Measurements from ENCODE around the gene TNRC6C.

The TNRC6C gene

DNA sequence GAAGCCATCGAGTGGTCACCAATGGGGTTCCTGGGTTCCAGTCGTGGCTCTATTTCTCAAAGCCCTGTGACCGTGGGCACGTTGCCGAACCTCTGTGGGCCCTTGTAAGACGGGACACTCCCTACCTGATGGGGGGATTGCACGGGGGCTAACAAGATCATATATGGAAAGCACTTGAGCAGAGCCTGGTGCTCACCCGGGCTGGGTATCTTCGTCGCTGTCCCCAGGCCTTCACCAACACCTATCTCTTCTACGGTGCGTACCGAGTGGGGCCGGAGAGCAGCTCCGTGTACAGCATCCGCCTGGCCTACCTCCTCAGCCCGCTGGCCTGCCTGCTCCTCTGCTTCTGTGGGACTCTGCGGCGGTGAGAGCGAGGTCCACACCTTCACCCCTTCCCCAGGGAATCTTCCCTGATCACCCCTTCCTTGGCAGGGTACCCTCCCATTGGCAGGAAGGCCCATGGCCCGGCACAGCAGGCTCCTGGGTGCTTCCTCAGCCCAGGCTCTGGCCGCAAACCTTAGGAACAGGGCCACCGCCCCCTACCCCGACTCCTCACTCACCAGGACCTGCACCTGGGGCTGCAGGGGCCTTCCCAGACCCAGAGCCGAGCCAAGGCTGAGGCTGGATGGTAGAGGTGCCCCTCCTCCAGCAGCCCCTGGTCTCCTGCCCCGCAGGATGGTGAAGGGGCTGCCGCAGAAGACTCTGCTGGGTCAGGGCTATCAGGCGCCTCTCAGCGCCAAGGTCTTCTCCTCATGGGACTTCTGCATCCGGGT, 174.9 kb downstream of the TNRC6C start (continued):
- TF ChIP-seq ZNF19 (tag by site-specific recombination; IDR thresholded peaks at IDR 0.05; ENCODE audit: low read depth) (no peak), ZNF302 (tag by site-specific recombination; IDR thresholded peaks at IDR 0.05; ENCODE audit: low read depth) (no peak), ZNF664 (tag by site-specific recombination; IDR thresholded peaks at IDR 0.05) (no peak), ZNF544 (tag by site-specific recombination; IDR thresholded peaks at IDR 0.05) (no peak)
- TF ChIP-seq, protein P1, sequence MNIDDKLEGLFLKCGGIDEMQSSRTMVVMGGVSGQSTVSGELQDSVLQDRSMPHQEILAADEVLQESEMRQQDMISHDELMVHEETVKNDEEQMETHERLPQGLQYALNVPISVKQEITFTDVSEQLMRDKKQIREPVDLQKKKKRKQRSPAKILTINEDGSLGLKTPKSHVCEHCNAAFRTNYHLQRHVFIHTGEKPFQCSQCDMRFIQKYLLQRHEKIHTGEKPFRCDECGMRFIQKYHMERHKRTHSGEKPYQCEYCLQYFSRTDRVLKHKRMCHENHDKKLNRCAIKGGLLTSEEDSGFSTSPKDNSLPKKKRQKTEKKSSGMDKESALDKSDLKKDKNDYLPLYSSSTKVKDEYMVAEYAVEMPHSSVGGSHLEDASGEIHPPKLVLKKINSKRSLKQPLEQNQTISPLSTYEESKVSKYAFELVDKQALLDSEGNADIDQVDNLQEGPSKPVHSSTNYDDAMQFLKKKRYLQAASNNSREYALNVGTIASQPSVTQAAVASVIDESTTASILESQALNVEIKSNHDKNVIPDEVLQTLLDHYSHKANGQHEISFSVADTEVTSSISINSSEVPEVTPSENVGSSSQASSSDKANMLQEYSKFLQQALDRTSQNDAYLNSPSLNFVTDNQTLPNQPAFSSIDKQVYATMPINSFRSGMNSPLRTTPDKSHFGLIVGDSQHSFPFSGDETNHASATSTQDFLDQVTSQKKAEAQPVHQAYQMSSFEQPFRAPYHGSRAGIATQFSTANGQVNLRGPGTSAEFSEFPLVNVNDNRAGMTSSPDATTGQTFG (tag by site-specific recombination; IDR thresholded peaks at IDR 0.05; ENCODE audit: borderline replicate concordance): no peak
- TF ChIP-seq, protein P2, sequence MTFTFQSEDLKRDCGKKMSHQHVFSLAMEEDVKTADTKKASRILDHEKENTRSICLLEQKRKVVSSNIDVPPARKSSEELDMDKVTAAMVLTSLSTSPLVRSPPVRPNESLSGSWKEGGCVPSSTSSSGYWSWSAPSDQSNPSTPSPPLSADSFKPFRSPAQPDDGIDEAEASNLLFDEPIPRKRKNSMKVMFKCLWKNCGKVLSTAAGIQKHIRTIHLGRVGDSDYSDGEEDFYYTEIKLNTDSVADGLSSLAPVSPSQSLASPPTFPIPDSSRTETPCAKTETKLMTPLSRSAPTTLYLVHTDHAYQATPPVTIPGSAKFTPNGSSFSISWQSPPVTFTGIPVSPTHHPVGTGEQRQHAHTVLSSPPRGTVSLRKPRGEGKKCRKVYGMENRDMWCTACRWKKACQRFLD (tag by site-specific recombination; IDR thresholded peaks at IDR 0.05): no peak

- Histone ChIP-seq H3K36me3 (ENCODE audit: control insufficient read depth in 2 of 2, insufficient read depth in 1 of 2, low read length in 2 of 2) (no peaks in the 10 kb centered on the region), H3K27ac (ENCODE audit: extremely low read depth, low read depth, low read length) (no peak overlapping the region), H3K4me3 (ENCODE audit: low read depth, low read length) (no peak overlapping the region), H3K4me1 (ENCODE audit: control insufficient read depth, insufficient read depth, low read length) (no peaks in the 10 kb centered on the region), H3K9me3 (ENCODE audit: control insufficient read depth, insufficient read depth, low read depth, low read length) (no peaks in the 10 kb centered on the region)
- ChIA-PET CTCF (interaction anchor here (0.7 to 2.8 kb wide), 24 partner anchors 10 to 793 kb away, joined by 3 to 15 read pairs (median 4); no protein-coding TSS in a partner anchor), POLR2A (interaction anchor here (1.1 to 1.9 kb wide), 3 partner anchors 52 to 176 kb away, joined by 3 to 6 read pairs (median 4); partner anchors contain the start of genes AFMID, TK1 and TNRC6C)
- TF ChIP-seq KLF1 (tag by site-specific recombination; IDR thresholded peaks at IDR 0.05): peak; percentile 30; the same call in 1 of the 2 replicates
- TF ChIP-seq ZNF555 (tag by site-specific recombination; conservative IDR thresholded peaks at IDR 0.05): no peak
- 0 out of 2 replicates have a peak, but pooled peaks have one; percentile 4 for TF ChIP-seq EGR2 (tag by site-specific recombination; IDR thresholded peaks at IDR 0.05; ENCODE audit: low read depth)
- 0 out of 2 replicates have a peak, but pooled peaks have one; percentile 35 for TF ChIP-seq ZNF2 (tag by site-specific recombination; IDR thresholded peaks at IDR 0.05)
- TF ChIP-seq ZSCAN5A (tag by site-specific recombination; IDR thresholded peaks at IDR 0.05): no peak
- TF ChIP-seq ZSCAN30 (tag by site-specific recombination; IDR thresholded peaks at IDR 0.05): 0 out of 2 replicates have a peak, but pooled peaks have one; percentile 46
- no peak for TF ChIP-seq RBAK (tag by site-specific recombination; IDR thresholded peaks at IDR 0.05)
- TF ChIP-seq ZNF518A (tag by site-specific recombination; conservative IDR thresholded peaks at IDR 0.05; ENCODE audit: low read depth): no peak
- no peak for TF ChIP-seq ZNF76 (tag by site-specific recombination; IDR thresholded peaks at IDR 0.05; ENCODE audit: borderline replicate concordance, low read depth)
- no peak for TF ChIP-seq ZXDB (tag by site-specific recombination; IDR thresholded peaks at IDR 0.05)
- peak; percentile 76 for TF ChIP-seq ZNF121 (tag by site-specific recombination; IDR thresholded peaks at IDR 0.05)
- TF ChIP-seq MEIS1 (CRISPR knock-in tag; IDR thresholded peaks at IDR 0.05; ENCODE audit: borderline replicate concordance): no peak
- TF ChIP-seq ZNF335 (tag by site-specific recombination; conservative IDR thresholded peaks at IDR 0.05): no peak
- TF ChIP-seq GLIS2 (tag by site-specific recombination; IDR thresholded peaks at IDR 0.05): peak; percentile 41; the same call in 1 of the 2 replicates
- TF ChIP-seq ZNF777 (tag by site-specific recombination; IDR thresholded peaks at IDR 0.05; ENCODE audit: borderline replicate concordance): no peak
- no peak for TF ChIP-seq ZSCAN4 (tag by site-specific recombination; IDR thresholded peaks at IDR 0.05)
These were observed 175.7 kb downstream of the TNRC6C start for GRCh38 chr17:78133971-78134898.

Data from HEK293 (cell line).